Trophoblast cell (in vitro differentiated cells and primary cell): Measurements from ENCODE around the gene EPHB2.

ENCODE experiments used
- DNase-seq, 2 donors: peaks; one replicate each; pipeline ENCODE4 v3.0.0-alpha.2; 2016
- H2AFZ ChIP-seq: 2 replicates; pipeline ENCODE4 v1.6.1; 2013; ENCODE audit warnings: low read length, moderate library complexity, mild to moderate bottlenecking; ENCODE audit not compliant: insufficient read depth, poor library complexity
- H2AK5ac ChIP-seq: 2 replicates; pipeline ENCODE4 v1.6.1; 2013; ENCODE audit warnings: mild to moderate bottlenecking, low read length
- H2BK120ac ChIP-seq: 2 replicates; pipeline ENCODE4 v1.6.1; 2013; ENCODE audit warnings: low read length, mild to moderate bottlenecking, moderate library complexity; ENCODE audit not compliant: insufficient read depth, poor library complexity
- H2BK12ac ChIP-seq: 2 replicates; pipeline ENCODE4 v1.6.1; 2013; ENCODE audit warnings: mild to moderate bottlenecking, low read length, moderate library complexity
- H2BK5ac ChIP-seq: 2 replicates; pipeline ENCODE4 v1.6.1; 2013; ENCODE audit warnings: low read length, low read depth, moderate library complexity, mild to moderate bottlenecking; ENCODE audit not compliant: poor library complexity
- H3K14ac ChIP-seq: 2 replicates; pipeline ENCODE4 v1.6.1; 2013; ENCODE audit warnings: mild to moderate bottlenecking, low read length
- H3K18ac ChIP-seq: 2 replicates; pipeline ENCODE4 v1.6.1; 2013; ENCODE audit warnings: mild to moderate bottlenecking, low read length
- H3K23ac ChIP-seq: 2 replicates; pipeline ENCODE4 v1.6.1; 2013; ENCODE audit warnings: low read length
- H3K27ac ChIP-seq: 2 replicates; pipeline ENCODE4 v1.5.1; 2013; ENCODE audit warnings: low read depth, mild to moderate bottlenecking, inconsistent platforms, low read length, moderate library complexity
- H3K27me3 ChIP-seq: 2 replicates; pipeline ENCODE4 v1.6.1; 2013; ENCODE audit warnings: inconsistent platforms, mild to moderate bottlenecking, low read length, moderate library complexity; ENCODE audit not compliant: insufficient read depth
- H3K36me3 ChIP-seq, 2 experiments: 1 replicate in 1 of 2; 2 replicates in 1 of 2; pipeline ENCODE4 v1.6.1; 2013; ENCODE audit warnings: low read length in 2 of 2, mild to moderate bottlenecking in 2 of 2, moderate library complexity in 1 of 2; ENCODE audit not compliant: insufficient read depth in 2 of 2, control insufficient read depth in 1 of 2
- H3K4ac ChIP-seq: 2 replicates; pipeline ENCODE4 v1.6.1; 2013; ENCODE audit warnings: low read depth, mild to moderate bottlenecking, low read length, moderate library complexity
- H3K4me1 ChIP-seq, 2 experiments: 1 replicate in 1 of 2; 2 replicates in 1 of 2; pipeline ENCODE4 v1.6.1; 2013; ENCODE audit warnings: low read length in 2 of 2, mild to moderate bottlenecking in 2 of 2, moderate library complexity in 1 of 2; ENCODE audit not compliant: insufficient read depth in 2 of 2, control insufficient read depth in 1 of 2
- H3K4me2 ChIP-seq: 2 replicates; pipeline ENCODE4 v1.6.1; 2013; ENCODE audit warnings: inconsistent platforms, mild to moderate bottlenecking, low read length, moderate library complexity
- H3K4me3 ChIP-seq: 2 replicates; pipeline ENCODE4 v1.5.1; 2013; ENCODE audit warnings: mild to moderate bottlenecking, low read depth, low read length, inconsistent platforms
- H3K79me1 ChIP-seq: one replicate; pipeline ENCODE4 v1.6.1; 2013; ENCODE audit warnings: low read length
- H3K79me2 ChIP-seq: 2 replicates; pipeline ENCODE4 v1.6.1; 2013; ENCODE audit warnings: low read length, mild to moderate bottlenecking; ENCODE audit not compliant: control insufficient read depth, insufficient read depth, poor library complexity
- H3K9ac ChIP-seq: 2 replicates; pipeline ENCODE4 v1.6.1; 2013; ENCODE audit warnings: mild to moderate bottlenecking, low read length
- H3K9me3 ChIP-seq: 2 replicates; pipeline ENCODE4 v1.6.1; 2013; ENCODE audit warnings: low read depth, mild to moderate bottlenecking, control low read depth, inconsistent platforms, low read length; ENCODE audit not compliant: insufficient read depth
- H4K12ac ChIP-seq: 2 replicates; pipeline ENCODE4 v1.6.1; 2013; ENCODE audit warnings: low read depth, mild to moderate bottlenecking, low read length, moderate library complexity
- H4K8ac ChIP-seq: 2 replicates; pipeline ENCODE4 v1.6.1; 2013; ENCODE audit warnings: low read depth, mild to moderate bottlenecking, low read length, moderate library complexity
- H4K91ac ChIP-seq: one replicate; pipeline ENCODE4 v1.6.1; 2013; ENCODE audit warnings: low read depth, mild to moderate bottlenecking, low read length, moderate library complexity
- WGBS: extraction: QIAGEN DNeasy Blood & Tissue Kit; methylation state at CpG from one replicate; pipeline ENCODE4 v1.1.7; 2013; ENCODE audit warnings: missing lambda C conversion rate; ENCODE audit not compliant: insufficient read length, insufficient coverage; ENCODE audit errors: extremely low coverage; 5-methylcytosine and 5-hydroxymethylcytosine counted together

The EPHB2 gene

GRCh38 chr1:22805672-22806038 lies 95.0 kb downstream of the EPHB2 start:
- no peak overlapping the region for H3K9ac ChIP-seq
- H4K8ac ChIP-seq = no peak overlapping the region
- H2BK120ac ChIP-seq = no peak overlapping the region
- no peak overlapping the region for H3K27ac ChIP-seq
- WGBS = no CpG with 5 or more reads among the region's 4 CpGs
- no peak overlapping the region for H3K18ac ChIP-seq
- no peaks in the 10 kb centered on the region for H3K36me3 ChIP-seq
- peaks cover 3% of the 10 kb centered on the region for H3K79me1 ChIP-seq
- no peak overlapping the region for H2AK5ac ChIP-seq
- H3K27me3 ChIP-seq = no peaks in the 10 kb centered on the region
- H3K79me2 ChIP-seq = no peaks in the 10 kb centered on the region
- no peak overlapping the region for H4K12ac ChIP-seq
- no peak overlapping the region for H3K14ac ChIP-seq
- peaks cover 11 to 22% of the 10 kb centered on the region in 2 experiments for H3K4me1 ChIP-seq
- H2BK5ac ChIP-seq = no peak overlapping the region
- no peak for DNase-seq
- H2AFZ ChIP-seq = no peak overlapping the region
- no peak overlapping the region for H2BK12ac ChIP-seq
- peaks cover 4% of the 10 kb centered on the region for H3K9me3 ChIP-seq
- H3K4me3 ChIP-seq = no peak overlapping the region
- H3K4me2 ChIP-seq = no peak overlapping the region
- no peak overlapping the region for H3K23ac ChIP-seq
- H4K91ac ChIP-seq = no peak overlapping the region
- H3K4ac ChIP-seq = no peak overlapping the region

GRCh38 chr1:22806584-22806983 lies 95.9 kb downstream of the EPHB2 start:
- Histone ChIP-seq H2BK120ac (no peak overlapping the region), H3K9ac (no peak overlapping the region), H3K18ac (no peak overlapping the region), H3K79me1 (peaks cover 3% of the 10 kb centered on the region), H3K27me3 (no peaks in the 10 kb centered on the region), H3K4me1 (peaks cover 11 to 22% of the 10 kb centered on the region in 2 experiments), H4K8ac (no peak overlapping the region), H3K14ac (no peak overlapping the region), H4K12ac (no peak overlapping the region), H3K36me3 (no peaks in the 10 kb centered on the region), H4K91ac (no peak overlapping the region), H3K4ac (no peak overlapping the region), H2BK5ac (no peak overlapping the region), H3K9me3 (peaks cover 1% of the 10 kb centered on the region), H3K27ac (no peak overlapping the region), H3K4me2 (no peak overlapping the region), H3K79me2 (no peaks in the 10 kb centered on the region), H3K4me3 (no peak overlapping the region), H2BK12ac (no peak overlapping the region), H2AK5ac (no peak overlapping the region), H3K23ac (no peak overlapping the region), H2AFZ (no peak overlapping the region)
- no peak for DNase-seq
- WGBS = no CpG with 5 or more reads among the region's 12 CpGs

- Histone ChIP-seq H3K27ac (no peak overlapping the region), H3K79me2 (no peaks in the 10 kb centered on the region), H3K27me3 (no peaks in the 10 kb centered on the region), H3K4me3 (no peak overlapping the region), H2AK5ac (no peak overlapping the region), H3K14ac (peak overlapping the region; percentile 20), H3K9me3 (peaks cover 1% of the 10 kb centered on the region), H3K4me2 (no peak overlapping the region), H3K18ac (no peak overlapping the region), H2AFZ (no peak overlapping the region), H3K4ac (no peak overlapping the region), H4K8ac (no peak overlapping the region), H3K9ac (no peak overlapping the region), H3K4me1 (peaks cover 11 to 22% of the 10 kb centered on the region in 2 experiments), H2BK5ac (no peak overlapping the region), H2BK12ac (no peak overlapping the region), H3K36me3 (no peaks in the 10 kb centered on the region), H2BK120ac (no peak overlapping the region), H4K12ac (no peak overlapping the region), H3K23ac (no peak overlapping the region), H4K91ac (peak overlapping the region; percentile 11), H3K79me1 (peaks cover 3% of the 10 kb centered on the region)
- no CpG with 5 or more reads among the region's 4 CpGs for WGBS
- DNase-seq = no peak
Observed at GRCh38 chr1:22807340-22807739, 96.7 kb downstream of the EPHB2 start.

- H3K9me3 ChIP-seq = peaks cover 1% of the 10 kb centered on the region
- H3K14ac ChIP-seq = no peak overlapping the region
- no CpG with 5 or more reads among the region's 6 CpGs for whole genome bisulfite sequencing
- no peaks in the 10 kb centered on the region for H3K27me3 ChIP-seq
- peak overlapping the region; percentile 0 for H4K91ac ChIP-seq
- no peak overlapping the region for H4K12ac ChIP-seq
- peaks cover 11 to 22% of the 10 kb centered on the region in 2 experiments for H3K4me1 ChIP-seq
- no peak overlapping the region for H3K23ac ChIP-seq
- H3K18ac ChIP-seq = no peak overlapping the region
- H3K4me3 ChIP-seq = no peak overlapping the region
- H3K79me2 ChIP-seq = no peaks in the 10 kb centered on the region
- no peak overlapping the region for H2BK120ac ChIP-seq
- H3K27ac ChIP-seq = no peak overlapping the region
- no peak overlapping the region for H2BK5ac ChIP-seq
- H3K79me1 ChIP-seq = peaks cover 3% of the 10 kb centered on the region
- no peak overlapping the region for H2AK5ac ChIP-seq
- no peak overlapping the region for H3K9ac ChIP-seq
- no peak for DNase-seq
- no peaks in the 10 kb centered on the region for H3K36me3 ChIP-seq
- H3K4me2 ChIP-seq = no peak overlapping the region
- H2BK12ac ChIP-seq = peak overlapping the region; percentile 56
- H3K4ac ChIP-seq = no peak overlapping the region
- H4K8ac ChIP-seq = no peak overlapping the region
- no peak overlapping the region for H2AFZ ChIP-seq
Observed at GRCh38 chr1:22808186-22808675, 97.6 kb downstream of the EPHB2 start.
